Activated naive CD8-positive, alpha-beta T cell treated with anti-CD3 and anti-CD28 coated beads, Interleukin-2, amount 50 U/mL, for 16 hours (primary cell): ENCODE data around the gene SMKR1.
"Not testable (repeated sequence)": the region's sequence is repeated elsewhere in the genome, so short reads cannot be mapped to it uniquely, and the experiment has no call there.

Experiments
- DNase-seq: peaks from one replicate; pipeline ENCODE4 v3.0.0-alpha.2; 2020; ENCODE audit warnings: low read depth, low spot score

The SMKR1 gene

DNA sequence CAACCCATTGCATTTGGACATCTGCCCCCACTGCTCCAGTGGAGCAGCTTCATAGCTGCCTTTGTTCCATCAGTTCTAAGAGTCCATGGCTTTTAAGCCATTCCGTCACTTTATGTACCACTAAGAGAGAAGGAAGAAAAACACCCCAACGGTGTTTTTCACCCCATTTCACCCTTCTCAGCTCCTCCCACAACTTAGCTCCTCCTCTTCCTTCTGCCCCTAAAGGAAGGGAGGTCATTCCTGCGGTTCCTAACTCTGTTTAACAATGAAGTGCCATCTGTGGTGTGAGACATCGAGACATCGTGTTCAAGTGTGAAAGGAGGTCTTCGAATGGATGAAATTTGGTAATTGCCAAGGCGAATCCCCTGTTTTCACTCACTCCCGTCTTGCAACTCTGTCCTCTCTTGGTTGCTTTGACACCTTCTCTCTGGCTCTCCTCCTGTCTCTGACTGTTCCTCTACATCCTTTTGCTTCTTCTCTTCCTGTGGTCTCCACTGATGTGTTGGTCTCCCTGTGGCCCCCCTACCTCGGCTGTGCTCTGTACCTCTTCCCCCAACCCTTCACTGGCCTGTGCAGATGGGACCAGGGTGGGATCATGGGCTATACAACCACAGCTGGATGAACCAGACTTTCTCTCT is 23.0 kb downstream of the SMKR1 start:
- DNase-seq, result no peak

DNA sequence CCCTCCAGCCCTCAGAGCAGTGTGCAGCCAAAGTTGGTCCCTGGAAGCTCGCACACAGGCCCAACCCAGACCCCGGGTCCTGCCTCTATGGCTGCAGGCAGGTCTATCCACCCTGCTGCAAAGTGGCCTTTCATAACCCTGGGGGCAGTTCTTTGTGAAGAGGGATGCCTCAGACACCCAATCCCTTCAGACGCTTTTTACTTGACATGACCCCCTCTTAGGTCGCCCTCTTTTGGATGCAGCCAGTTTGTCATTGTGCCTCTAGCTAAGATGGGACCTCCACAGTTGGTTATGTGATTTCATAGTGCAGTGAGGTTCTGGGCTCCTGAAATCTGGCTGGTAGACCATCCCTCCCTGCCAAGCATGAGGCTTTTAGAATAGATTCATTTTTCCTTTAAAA is 27.3 kb downstream of the SMKR1 start:
- no peak for DNase-seq

DNA sequence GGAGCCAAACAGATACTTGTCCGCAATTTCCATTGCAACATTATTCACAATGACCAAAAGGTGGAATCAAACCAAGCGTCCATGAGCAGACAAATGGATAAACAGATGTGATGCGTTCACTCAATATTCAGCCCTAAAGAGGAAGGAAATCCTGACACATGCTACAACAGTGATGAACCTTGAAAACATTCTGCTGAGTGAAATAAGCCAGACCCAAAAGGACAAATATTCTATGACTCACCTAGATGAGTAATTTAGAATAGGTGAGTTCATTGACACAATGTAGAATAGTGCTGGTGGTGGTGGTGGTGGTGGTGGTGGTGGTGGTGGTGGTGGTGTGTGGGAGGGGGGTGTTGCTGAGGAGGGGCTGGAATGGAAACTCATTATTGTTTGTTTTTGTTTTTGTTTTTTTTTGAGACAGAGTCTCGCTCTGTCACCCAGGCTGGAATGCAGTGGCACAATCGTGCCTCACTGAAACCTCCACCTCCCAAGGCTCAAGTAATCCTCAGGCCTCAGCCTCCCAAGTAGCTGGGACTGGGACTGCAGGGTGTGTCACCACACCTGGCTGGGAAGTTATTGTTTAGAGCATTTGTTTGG is 28.6 kb downstream of the SMKR1 start:
- no peak for DNase-seq

DNA sequence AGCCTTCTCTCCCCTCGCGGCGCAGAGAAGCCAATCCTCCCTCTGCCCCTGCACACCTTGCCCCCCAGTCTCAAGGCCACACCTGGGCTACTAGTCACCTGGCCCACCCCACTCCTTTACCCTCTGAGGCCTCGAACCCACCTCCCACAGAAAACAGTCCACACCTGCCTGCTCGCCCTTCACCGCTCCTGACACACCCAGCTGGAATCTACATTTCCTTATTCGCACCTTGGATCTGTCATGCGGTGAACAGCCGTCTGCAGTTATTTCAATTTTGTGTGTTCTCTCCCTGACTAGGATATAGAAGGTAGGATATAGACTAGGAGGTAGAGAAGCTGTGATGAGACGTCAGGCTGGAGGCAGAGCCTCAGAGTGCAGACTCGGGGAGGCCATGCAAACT is 29.4 kb downstream of the SMKR1 start:
- no peak for DNase-seq

- DNase-seq, result no peak
Measured at GRCh38 chr7:129532375-129532774, 30.0 kb downstream of the SMKR1 start.

DNA sequence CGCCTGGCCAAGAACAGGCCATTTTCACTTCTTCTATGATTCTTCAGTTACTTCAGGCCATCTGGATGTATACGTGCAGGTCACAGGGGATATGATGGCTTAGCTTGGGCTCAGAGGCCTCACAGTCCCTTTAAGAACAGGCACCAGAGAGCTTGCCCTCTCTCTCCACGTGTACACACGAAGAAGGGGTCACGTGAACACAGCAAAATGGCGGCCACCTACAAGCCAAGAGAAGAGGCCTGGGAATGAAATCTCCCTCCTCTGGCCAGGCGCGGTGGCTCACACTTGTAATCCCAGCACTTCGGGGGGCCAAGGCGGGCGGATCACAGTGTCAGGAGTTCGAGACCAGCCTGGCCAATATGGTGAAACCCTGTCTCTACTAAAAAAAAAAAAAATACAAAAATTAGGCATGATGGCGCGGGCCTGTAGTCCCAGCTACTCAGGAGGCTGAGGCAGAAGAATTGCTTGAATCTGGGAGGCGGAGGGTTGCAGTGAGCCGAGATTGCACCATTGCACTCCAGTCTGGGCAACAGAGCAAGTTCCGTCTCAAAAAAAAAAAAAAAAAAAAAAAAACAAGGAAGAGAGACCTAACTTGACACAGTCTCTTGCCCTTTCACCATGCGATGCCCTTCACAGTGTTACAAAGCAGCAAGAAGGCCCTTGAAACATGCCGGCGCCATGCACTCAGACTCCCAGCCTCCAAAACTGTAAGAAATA is 32.4 kb downstream of the SMKR1 start:
- DNase-seq, result not testable (repeated sequence)

GRCh38 chr7:129535896-129536295 is 33.6 kb downstream of the SMKR1 start:
- DNase-seq, result no peak

DNA sequence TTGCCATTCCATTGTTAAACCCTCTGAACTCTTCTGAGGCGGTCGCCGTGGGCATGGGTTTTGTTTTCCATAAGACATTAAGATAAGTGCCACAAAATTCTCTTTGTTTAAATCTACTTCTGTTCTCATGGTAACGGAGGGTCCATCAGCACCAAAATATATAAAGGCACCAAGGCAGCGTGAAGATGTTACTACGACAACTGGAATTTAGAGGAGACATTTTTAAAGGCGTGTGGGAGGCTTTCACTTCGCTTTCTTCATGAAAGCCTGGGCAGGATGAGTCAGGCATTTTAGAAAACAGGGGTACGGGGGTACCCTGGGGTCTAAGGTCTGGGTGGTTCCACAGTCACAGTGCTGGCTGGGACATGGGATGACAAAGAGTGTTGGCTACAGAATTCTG is 34.0 kb downstream of the SMKR1 start:
- no peak for DNase-seq

DNA sequence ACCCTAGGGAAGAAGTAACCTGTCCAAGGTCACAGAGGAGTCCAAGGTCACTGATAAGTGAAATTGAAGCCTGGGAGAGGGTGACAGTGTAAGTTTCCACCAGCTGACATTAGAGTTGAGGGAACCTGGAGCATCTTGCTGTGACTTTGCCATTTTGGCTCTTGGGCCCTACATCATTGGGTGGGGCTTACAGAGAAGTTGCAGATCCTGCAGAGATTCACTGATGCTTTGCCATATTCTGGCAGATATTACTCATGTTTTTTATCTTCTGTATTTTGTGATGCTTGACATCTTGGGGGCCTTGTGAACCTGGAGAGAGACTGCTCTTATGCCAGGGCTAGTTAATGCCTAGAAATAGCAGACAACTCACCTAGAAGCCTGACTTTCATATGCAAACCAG is 36.5 kb downstream of the SMKR1 start:
- no peak for DNase-seq

DNA sequence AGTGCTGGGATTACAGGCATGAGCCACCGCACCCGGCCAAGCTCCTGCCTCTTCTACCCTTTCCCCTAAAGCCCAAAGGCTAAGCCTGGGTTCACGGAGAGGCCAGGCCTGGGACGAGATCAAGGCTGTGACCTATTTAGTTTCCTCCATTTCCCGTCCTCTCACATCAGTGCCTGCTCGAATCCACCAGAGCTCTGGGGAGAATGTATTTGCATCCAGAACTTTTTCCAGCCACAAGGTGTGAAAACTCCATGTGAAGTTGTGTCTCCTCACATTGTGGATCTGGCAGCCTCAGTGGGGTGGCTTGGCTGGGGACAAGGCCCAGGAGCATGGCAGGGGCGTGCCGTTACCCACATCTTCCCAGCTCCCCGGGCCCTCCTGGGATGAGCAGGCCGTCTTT is 38.0 kb downstream of the SMKR1 start:
- DNase-seq, result no peak

DNA sequence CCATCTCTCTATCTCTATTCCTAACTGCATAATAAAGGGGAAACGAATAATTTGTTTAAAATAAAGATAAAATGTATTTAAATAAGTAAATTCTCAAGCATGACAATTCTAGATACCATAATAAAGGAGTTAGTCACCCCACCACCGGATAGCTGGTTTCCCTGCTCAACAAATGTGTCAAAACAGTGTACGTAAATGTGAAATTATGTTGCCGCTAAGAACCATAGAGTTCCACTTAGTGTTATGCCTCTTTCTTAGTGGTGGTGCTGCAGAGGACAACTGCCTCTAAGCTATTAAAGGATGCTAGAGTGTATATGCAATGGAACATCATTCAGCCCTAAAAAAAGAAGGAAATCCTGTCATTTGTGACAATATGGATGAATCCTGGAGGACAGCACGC is 42.4 kb downstream of the SMKR1 start:
- DNase-seq, result no peak

DNA sequence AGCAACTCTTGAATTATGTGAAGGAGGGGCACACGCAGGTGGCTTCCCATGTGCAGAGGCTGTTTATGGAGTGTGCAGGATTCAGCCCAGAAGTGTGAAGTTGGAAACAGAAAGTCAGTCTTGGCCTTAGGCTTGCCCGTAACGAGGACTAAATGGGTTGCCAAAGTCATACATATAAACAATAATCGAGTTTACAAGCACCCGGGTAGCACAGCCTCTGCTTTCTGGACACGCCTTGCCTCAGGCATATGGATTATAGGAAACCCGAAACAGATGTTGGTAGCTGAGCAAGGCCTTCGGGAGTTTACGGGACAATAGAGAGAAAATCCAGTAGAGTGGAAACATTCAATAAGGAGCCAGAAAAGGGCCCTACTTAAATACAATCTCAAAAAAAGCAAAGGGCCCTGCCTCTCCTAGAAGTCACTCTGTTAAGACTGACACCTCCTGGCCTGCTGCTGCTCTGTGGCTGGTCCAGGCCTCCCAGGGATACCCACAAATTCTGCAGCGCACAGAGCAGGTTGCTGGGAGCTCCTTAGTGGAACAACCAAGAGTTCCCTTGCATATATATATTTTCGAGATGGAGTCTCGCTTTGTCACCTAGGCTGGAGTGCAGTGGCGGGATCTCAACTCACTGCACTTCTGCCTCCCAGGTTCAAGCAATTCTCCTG is 48.5 kb downstream of the SMKR1 start:
- no peak for DNase-seq

- DNase-seq, result no peak
Measured at GRCh38 chr7:129553899-129554461, 51.6 kb downstream of the SMKR1 start.

DNA sequence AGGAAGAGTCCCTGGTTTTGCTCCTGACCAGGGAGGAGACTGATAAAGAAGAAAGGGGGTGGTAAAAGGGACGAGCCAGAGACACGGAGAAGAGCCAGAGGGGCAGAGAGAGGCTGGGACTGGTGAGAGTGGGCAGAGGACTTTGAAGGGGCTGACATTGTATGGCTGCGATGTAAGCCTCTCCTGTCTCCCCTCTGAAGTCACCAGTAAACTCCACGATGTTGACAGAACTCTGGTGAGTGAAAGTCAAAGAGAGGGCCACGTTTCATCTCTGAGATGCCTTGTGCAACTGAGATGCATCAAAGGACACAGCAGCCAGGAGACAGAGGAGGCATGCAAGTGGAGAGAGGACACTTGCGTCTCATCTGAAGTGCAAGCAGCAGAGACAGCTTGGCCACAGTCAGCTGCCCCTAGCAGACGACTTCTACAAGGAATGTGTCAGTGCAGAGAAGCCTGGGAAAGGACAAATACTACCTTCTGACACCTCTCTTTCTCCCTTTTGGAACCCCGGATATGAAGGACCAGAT is 54.3 kb downstream of the SMKR1 start:
- DNase-seq, result no peak

DNA sequence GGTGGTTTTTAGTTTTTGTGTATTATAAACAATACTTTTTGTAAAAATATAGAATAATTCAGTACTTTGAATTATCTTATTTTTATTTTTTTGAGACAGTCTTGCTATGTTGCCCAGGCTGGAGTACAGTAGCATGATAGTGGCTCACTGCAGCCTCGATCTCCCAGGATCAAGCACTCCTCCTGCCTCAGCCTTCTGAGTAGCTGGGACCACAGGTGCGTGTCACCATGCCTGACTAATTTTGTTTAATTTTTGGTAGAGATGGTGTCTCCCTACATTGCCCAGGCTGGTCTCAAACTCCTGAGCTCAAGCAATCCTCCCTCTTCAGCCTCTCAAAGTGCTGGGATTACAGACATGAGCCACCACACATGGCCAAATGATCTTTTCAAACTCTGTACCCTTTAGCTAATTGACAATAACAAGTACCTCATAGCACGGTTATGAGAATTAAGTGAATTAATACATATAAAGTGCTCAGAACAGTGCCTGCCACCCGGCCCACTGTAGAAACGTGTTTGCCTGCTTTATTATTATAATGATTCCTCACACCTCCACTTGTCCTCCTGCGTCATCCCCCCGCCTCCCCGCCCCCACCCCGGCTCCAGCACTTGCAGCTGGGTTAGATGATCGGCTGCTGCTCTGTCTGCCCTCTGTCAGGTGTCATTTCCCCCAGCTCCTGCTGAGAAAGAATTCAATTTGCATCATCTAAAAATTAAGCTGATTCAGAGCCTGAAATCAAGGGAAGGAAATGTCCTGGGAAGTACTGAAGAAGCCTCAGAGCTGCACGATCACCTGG is 55.6 kb downstream of the SMKR1 start:
- DNase-seq, result no peak

DNA sequence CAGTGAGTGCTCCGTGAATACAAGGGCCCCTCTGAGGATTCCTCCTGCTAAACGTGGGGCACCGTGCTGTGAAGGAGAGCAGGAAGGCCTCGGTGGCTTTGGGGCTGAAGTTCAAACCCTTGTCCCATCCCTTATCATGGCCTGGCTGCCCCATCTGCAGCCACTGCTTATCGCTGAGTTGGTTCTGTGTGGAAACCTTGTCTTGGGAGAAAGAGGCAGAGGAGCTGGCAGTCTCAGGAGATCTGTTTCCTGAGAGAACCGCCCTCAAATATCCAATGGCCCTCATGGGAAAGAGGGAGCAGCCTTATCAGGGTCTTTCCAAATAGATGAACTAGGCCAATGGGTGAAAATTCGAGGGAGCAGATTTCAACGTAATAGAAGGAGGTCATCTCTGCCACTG is 57.2 kb downstream of the SMKR1 start:
- DNase-seq, result no peak

DNA sequence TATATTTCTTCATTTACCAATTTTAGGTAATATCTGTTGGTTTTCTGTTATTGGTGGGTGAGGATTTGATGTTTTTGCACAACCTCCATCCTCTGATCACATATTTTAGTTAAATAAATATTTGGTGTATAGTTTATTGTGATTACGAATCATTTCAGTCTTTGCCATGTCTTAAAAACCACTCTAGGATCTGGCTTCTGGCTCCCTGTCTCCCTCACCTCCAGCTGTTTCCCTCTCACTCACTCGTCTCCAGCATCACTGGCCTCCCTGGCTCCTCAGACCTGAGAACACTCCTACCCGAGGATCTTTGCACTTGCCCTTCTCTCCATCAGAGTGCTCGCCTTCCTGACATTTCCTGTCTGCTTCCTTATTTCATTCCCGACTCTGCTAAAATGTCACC is 58.5 kb downstream of the SMKR1 start:
- no peak for DNase-seq

- no peak for DNase-seq
Measured at GRCh38 chr7:129561677-129562359, 59.5 kb downstream of the SMKR1 start.
